Neuronal stem cell (in vitro differentiated cells): ENCODE data around the gene RAB11FIP3.

ENCODE experiments used
- DNase-seq: peaks from one replicate; pipeline ENCODE4 v3.0.0-alpha.2; 2013; ENCODE audit warnings: low spot score
- H2AFZ ChIP-seq: one replicate; pipeline ENCODE4 v1.6.1; 2013; ENCODE audit warnings: mild to moderate bottlenecking, low read length, inconsistent platforms
- H2AK5ac ChIP-seq: 2 replicates; pipeline ENCODE4 v1.6.1; 2013; ENCODE audit warnings: low read depth, mild to moderate bottlenecking, inconsistent platforms, low read length, moderate library complexity, mixed read lengths
- H2BK120ac ChIP-seq: 2 replicates; pipeline ENCODE4 v1.6.1; 2013; ENCODE audit warnings: low read depth, mild to moderate bottlenecking, inconsistent platforms, low read length, moderate library complexity, mixed read lengths
- H2BK12ac ChIP-seq: one replicate; pipeline ENCODE4 v1.6.1; 2013; ENCODE audit warnings: low read length, inconsistent platforms
- H2BK15ac ChIP-seq: 2 replicates; pipeline ENCODE4 v1.6.1; 2013; ENCODE audit warnings: mild to moderate bottlenecking, low read length, inconsistent platforms, mixed read lengths
- H2BK5ac ChIP-seq: one replicate; pipeline ENCODE4 v1.6.1; 2013; ENCODE audit warnings: inconsistent platforms, mild to moderate bottlenecking, low read length, moderate library complexity
- H3K14ac ChIP-seq: one replicate; pipeline ENCODE4 v1.6.1; 2013; ENCODE audit warnings: low read length, inconsistent platforms
- H3K18ac ChIP-seq: 2 replicates; pipeline ENCODE4 v1.6.1; 2013; ENCODE audit warnings: low read length, inconsistent platforms
- H3K23ac ChIP-seq: 2 replicates; pipeline ENCODE4 v1.6.1; 2013; ENCODE audit warnings: low read depth, mild to moderate bottlenecking, mixed read lengths, low read length, inconsistent platforms; ENCODE audit not compliant: poor library complexity
- H3K27ac ChIP-seq: replicated peaks from 3 replicates; pipeline ENCODE4 v1.5.1; 2013; ENCODE audit warnings: low read length, inconsistent platforms
- H3K27me3 ChIP-seq, 3 experiments: 2 replicates each; pipeline ENCODE4 v1.6.1; 2013; ENCODE audit warnings: low read length in 3 of 3, mild to moderate bottlenecking in 2 of 3, inconsistent platforms in 1 of 3, low read depth in 1 of 3, mixed read lengths in 1 of 3, moderate library complexity in 1 of 3; ENCODE audit not compliant: control insufficient read depth in 3 of 3, insufficient read depth in 3 of 3
- H3K36me3 ChIP-seq, 2 donors: replicated peaks in 1 of 2; 2 replicates each; pipeline ENCODE4 v1.6.1; 2013; ENCODE audit warnings: low read length in 2 of 2; ENCODE audit not compliant: control insufficient read depth in 2 of 2, insufficient read depth in 2 of 2
- H3K4ac ChIP-seq: 2 replicates; pipeline ENCODE4 v1.6.1; 2013; ENCODE audit warnings: inconsistent platforms, mild to moderate bottlenecking, low read length, moderate library complexity
- H3K4me1 ChIP-seq, 2 donors: 1 replicate in 1 of 2; 2 replicates in 1 of 2; pipeline ENCODE4 v1.6.1; 2013; ENCODE audit warnings: low read length in 2 of 2, low read depth in 1 of 2; ENCODE audit not compliant: control insufficient read depth in 2 of 2, insufficient read depth in 1 of 2
- H3K4me2 ChIP-seq: one replicate; pipeline ENCODE4 v1.6.1; 2013; ENCODE audit warnings: mild to moderate bottlenecking, low read length, inconsistent platforms; ENCODE audit not compliant: insufficient read depth, poor library complexity, severe bottlenecking
- H3K4me3 ChIP-seq, 2 donors: 2 replicates each; pipeline ENCODE4 v1.5.1; 2013; ENCODE audit warnings: low read length in 2 of 2, mild to moderate bottlenecking in 2 of 2, inconsistent platforms in 1 of 2, moderate library complexity in 1 of 2
- H3K79me1 ChIP-seq: one replicate; pipeline ENCODE4 v1.6.1; 2013; ENCODE audit warnings: low read depth, mild to moderate bottlenecking, inconsistent platforms, low read length, moderate library complexity
- H3K9ac ChIP-seq: one replicate; pipeline ENCODE4 v1.6.1; 2013; ENCODE audit warnings: mild to moderate bottlenecking, low read depth, low read length, inconsistent platforms; ENCODE audit not compliant: poor library complexity
- H3K9me3 ChIP-seq, 2 donors: replicated peaks in 1 of 2; 2 replicates each; pipeline versions ENCODE3 to v1.6.1; 2013; ENCODE audit warnings: low read length in 2 of 2, mild to moderate bottlenecking in 2 of 2, inconsistent platforms in 1 of 2, low read depth in 1 of 2, mixed read lengths in 1 of 2, moderate library complexity in 1 of 2; ENCODE audit not compliant: control insufficient read depth in 2 of 2, insufficient read depth in 1 of 2
- H4K8ac ChIP-seq: one replicate; pipeline ENCODE4 v1.6.1; 2013; ENCODE audit warnings: low read depth, mild to moderate bottlenecking, inconsistent platforms, low read length, moderate library complexity
- H4K91ac ChIP-seq: one replicate; pipeline ENCODE4 v1.6.1; 2013; ENCODE audit warnings: low read length, low read depth, mild to moderate bottlenecking, inconsistent platforms; ENCODE audit not compliant: poor library complexity
- WGBS, 2 donors: extraction: QIAGEN DNeasy Blood & Tissue Kit; methylation state at CpG; one replicate each; pipeline ENCODE4 v1.1.7; 2013; ENCODE audit warnings: missing lambda C conversion rate in 2 of 2, mixed read lengths in 1 of 2; ENCODE audit not compliant: insufficient read length in 2 of 2, insufficient replicate concordance in 1 of 2; ENCODE audit errors: extremely low coverage in 2 of 2; 5-methylcytosine and 5-hydroxymethylcytosine counted together

Gene RAB11FIP3

DNA sequence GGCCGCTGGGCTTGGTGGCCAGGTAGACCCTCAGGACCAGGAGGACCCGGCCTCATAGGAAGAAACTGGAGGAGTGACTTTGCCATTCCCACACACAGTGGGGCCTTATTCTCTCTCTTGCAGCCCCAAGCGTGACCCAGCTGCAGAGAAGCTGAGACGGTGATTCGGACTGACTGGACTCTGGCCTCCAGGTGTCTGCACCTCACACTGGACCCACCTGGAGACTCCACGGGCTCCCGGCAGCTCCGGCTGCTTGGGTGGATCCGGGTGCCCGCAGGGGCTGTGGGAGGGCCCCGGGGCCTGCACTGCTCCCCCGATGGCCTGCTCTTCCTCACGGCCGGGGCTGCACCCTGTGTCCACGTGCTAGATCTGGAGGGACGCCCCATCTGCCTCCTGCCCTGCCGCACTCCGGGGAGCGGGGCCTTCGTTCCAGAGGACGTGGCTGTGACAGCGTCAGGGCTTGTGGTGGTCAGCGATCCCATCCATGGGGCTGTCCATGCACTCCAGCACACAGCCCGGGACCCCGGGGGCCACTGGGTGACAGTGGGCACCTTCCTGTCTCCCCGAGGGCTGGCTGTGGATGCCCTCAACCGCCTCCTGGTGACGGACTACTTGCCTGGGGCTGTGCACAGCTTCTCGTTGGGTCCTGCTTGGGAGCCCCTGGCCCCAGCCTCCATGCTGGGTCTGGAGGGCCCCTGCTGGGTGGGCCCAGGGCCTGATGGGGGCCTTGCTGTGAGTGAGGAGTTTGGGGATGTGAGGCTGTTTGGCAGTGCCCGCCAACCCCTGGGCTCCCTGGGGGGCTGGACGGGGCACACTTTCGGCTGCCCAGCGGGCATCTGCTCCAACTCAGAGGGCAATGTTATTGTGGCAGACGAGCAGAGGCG, 142.2 kb downstream of the RAB11FIP3 start:
- no peak overlapping the region for H2AFZ ChIP-seq
- peak overlapping the region; percentile 61 for H2BK120ac ChIP-seq
- peaks cover 0 to 9% (median 0%) of the 10 kb centered on the region in 3 experiments for H3K27me3 ChIP-seq
- peak overlapping the region; percentile 49 for H2BK15ac ChIP-seq
- no peak overlapping the region for H3K4me3 ChIP-seq
- H3K9ac ChIP-seq = no peak overlapping the region
- no peak overlapping the region for H3K27ac ChIP-seq
- WGBS, 2 donors = no CpG with 5 or more reads among the region's 35 CpGs
- H2BK12ac ChIP-seq = peak overlapping the region; percentile 58
- no peak overlapping the region for H3K18ac ChIP-seq
- no peak overlapping the region for H3K14ac ChIP-seq
- peak overlapping the region; percentile 60 for H2BK5ac ChIP-seq
- H3K79me1 ChIP-seq = peaks cover 16% of the 10 kb centered on the region
- no peak overlapping the region for H4K91ac ChIP-seq
- H4K8ac ChIP-seq = peak overlapping the region; percentile 17
- no peak overlapping the region for H3K4me2 ChIP-seq
- H3K4me1 ChIP-seq = peaks cover 6 to 32% of the 10 kb centered on the region in 2 donors
- H3K9me3 ChIP-seq = no peaks in the 10 kb centered on the region
- peak overlapping the region; percentile 81 for H2AK5ac ChIP-seq
- no peak overlapping the region for H3K4ac ChIP-seq
- peaks cover 8 to 9% of the 10 kb centered on the region in 2 donors for H3K36me3 ChIP-seq
- DNase-seq = no peak
- H3K23ac ChIP-seq = peak overlapping the region; percentile 85

DNA sequence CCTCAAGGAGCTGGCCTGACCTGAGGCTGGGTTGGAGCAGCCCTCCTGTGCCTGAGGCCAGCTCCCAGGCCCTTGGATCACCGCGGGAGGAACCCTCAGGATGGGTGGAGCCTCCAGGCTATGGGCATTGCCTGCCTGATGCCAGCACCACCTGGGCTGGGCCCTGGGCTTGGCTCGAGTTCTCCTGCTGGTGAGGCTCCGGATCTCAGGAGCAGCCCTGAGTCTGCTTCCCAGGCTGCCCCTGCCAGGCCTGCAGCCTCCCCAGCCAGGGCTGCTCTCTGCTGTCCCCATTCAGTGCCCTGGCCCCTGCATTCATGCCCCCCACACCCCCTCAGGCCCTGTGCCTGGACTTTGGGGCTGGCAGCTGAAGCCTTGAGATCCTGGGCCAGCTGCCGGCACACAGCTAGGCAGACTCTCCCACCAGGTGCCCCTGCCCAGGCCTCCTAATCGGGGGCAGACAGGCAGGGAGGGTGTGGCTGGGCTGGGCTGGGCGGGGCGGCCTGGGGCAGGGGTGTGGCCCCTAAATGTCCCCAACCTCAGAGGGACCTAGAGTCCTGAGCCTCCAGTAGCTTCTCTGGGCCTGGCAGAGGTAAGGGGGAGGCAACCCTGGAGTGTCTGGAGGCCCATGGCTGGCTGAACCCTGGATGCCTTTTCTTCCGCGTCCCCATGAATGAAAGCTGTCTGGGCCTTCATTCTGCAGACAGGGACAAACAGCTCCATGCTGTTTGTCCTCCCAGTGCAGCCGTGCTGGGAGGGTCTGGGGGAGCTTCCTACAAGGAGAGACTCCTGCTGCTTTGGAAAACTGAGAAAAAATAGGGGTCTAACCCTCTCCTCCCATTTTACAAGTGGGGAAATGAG, 143.2 kb downstream of the RAB11FIP3 start:
- Histone ChIP-seq H2BK15ac (peak overlapping the region; percentile 94), H3K79me1 (peaks cover 22% of the 10 kb centered on the region), H3K27ac (no peak overlapping the region), H3K4me3 (peak overlapping the region in 1 of 2 donors; percentile 71), H3K4me2 (no peak overlapping the region), H3K4ac (no peak overlapping the region), H3K23ac (peak overlapping the region; percentile 85), H2BK5ac (peak overlapping the region; percentile 87), H4K8ac (peak overlapping the region; percentile 50), H3K36me3 (peaks cover 8 to 10% of the 10 kb centered on the region in 2 donors), H3K9ac (no peak overlapping the region), H3K14ac (no peak overlapping the region), H3K9me3 (no peaks in the 10 kb centered on the region), H2AK5ac (peak overlapping the region; percentile 98), H3K27me3 (no peaks in the 10 kb centered on the region), H2BK120ac (no peak overlapping the region), H3K18ac (peak overlapping the region; percentile 97), H4K91ac (no peak overlapping the region), H3K4me1 (peaks cover 6 to 32% of the 10 kb centered on the region in 2 donors), H2BK12ac (no peak overlapping the region), H2AFZ (peak overlapping the region; percentile 99)
- no CpG with 5 or more reads among the region's 11 CpGs for WGBS, 2 donors
- DNase-seq = no peak

DNA sequence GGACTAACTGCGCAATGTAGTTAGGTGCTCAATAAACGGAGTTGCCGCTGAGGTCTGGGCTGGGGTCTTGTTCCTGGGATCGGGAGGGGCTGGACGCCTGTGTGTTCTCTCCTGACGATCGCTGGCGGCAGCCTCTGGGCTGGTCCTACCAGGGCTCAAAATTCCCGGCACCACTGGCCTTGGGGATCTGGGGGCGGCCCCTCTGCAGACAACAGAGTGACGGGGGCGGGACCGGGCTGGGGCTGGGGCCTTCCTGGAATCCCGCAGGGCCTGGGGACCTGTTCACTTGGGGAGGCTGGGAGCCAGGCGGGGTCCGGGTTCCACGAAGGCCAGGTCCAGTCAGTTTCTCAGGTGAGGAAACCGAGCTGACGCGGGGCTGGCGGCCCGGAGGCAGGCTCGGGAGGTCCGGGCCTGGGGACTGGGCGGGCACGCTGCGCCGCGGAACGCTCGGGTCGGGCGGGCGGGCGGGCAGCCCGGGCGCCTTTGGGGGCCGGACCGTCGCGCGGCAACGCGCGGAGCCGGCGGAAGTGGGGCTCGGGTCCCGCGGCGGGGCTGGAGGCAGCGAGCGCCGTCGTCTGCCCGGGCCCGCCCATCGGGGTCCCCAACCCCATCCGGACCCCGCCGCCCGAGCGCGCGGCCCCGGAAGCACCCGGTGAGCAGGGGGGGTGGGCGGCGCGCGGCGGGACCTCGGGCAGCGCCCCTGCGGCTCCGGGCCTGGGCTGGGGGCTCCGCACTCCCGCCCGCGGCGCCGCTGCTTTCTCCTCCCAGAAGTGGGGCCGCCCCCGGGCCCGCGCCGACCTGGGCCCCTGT, 144.2 kb downstream of the RAB11FIP3 start, which contains the start of gene PIGQ:
Gene PIGQ, plus strand, starts transcription at position 524 of the 810 bp plus-strand sequence. CDS start 4,107 bp downstream, outside the sequence.
- Histone ChIP-seq H3K4me3 (peak within 1 kb of the TSS; percentile 71 to 98), H3K9me3 (no peaks in the 10 kb centered on the region), H2AK5ac (peak within 1 kb of the TSS; percentile 98), H3K79me1 (peaks cover 25% of the 10 kb centered on the region), H3K14ac (peak within 1 kb of the TSS; percentile 71), H2BK15ac (peak within 1 kb of the TSS; percentile 75), H3K4me2 (peak within 1 kb of the TSS; percentile 73), H3K27me3 (no peaks in the 10 kb centered on the region), H3K23ac (peak within 1 kb of the TSS; percentile 85), H3K4ac (peak within 1 kb of the TSS; percentile 89), H2AFZ (peak within 1 kb of the TSS; percentile 99), H3K18ac (peak within 1 kb of the TSS; percentile 97), H3K9ac (peak within 1 kb of the TSS; percentile 83), H2BK12ac (no peak within 1 kb of the TSS), H4K91ac (no peak within 1 kb of the TSS), H4K8ac (peak within 1 kb of the TSS; percentile 65), H2BK5ac (peak within 1 kb of the TSS; percentile 87), H3K36me3 (peaks cover 14 to 20% of the 10 kb centered on the region in 2 donors), H3K27ac (peak within 1 kb of the TSS; percentile 29), H3K4me1 (peaks cover 6 to 32% of the 10 kb centered on the region in 2 donors), H2BK120ac (no peak within 1 kb of the TSS)
- peak; percentile 74 for DNase-seq
- no CpG with 5 or more reads among the region's 87 CpGs for WGBS, 2 donors
